ENCODE results near the gene SEMA3D.

SEMA3D gene

GRCh38 chr7:85074016-85074415 is 112.8 kb downstream of the SEMA3D start:
- no peak for DNase-seq

GRCh38 chr7:85070967-85071628 is 115.8 kb downstream of the SEMA3D start:
- DNase-seq = no peak

GRCh38 chr7:85068799-85069198 is 118.1 kb downstream of the SEMA3D start:
- no peak for DNase-seq

GRCh38 chr7:85067371-85067770 is 119.5 kb downstream of the SEMA3D start:
- DNase-seq = no peak

DNA sequence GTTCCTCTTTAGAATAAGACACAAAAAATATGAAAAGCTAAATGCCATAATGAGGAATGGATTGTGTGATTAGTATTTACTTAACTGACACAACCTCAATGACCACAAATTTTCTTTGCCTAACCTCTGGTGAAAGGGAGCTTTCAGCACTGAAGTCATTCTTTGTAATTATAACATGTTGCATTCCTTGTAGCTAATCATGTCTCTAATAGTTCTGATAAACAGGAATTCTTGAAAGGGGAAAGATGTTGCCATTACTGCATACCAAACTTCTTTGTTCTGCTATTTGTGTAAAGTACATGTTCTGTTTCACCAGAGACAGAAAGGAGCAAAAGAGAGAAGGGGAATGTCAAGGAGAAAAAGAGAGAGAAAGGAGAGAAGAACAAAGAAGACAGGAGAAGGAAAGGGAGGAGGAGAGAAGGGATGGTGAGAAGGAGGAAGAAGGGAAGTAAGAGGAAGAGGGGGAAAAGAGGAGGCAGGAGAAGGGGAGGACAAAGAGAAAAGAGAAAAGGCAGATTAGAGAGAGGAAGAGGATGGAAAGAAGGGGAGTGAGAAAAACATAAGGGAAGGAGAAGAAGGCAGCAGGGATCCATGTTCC is 120.9 kb downstream of the SEMA3D start:
- no peak for DNase-seq

DNA sequence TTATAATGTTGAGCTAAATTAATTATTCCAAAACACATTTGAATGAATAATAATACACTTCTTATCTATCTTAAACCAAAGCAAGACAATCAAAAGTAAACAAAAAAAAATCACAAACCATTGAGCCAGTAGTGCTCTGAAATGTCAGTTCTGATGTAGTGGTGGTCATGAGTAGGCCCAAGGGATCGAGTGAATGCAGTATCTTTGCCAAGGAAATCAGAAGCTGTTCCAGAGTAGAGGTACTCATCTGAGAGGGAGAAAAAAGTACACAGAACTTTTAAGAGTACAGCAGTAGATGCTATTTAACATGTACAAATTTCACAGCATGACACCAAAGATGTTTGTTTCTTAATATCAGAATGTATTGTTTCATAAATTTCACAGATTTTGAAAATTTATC is 121.5 kb downstream of the SEMA3D start:
- no peak for DNase-seq

- no peak for DNase-seq
Measured at GRCh38 chr7:85062651-85063050, 124.2 kb downstream of the SEMA3D start.

DNA sequence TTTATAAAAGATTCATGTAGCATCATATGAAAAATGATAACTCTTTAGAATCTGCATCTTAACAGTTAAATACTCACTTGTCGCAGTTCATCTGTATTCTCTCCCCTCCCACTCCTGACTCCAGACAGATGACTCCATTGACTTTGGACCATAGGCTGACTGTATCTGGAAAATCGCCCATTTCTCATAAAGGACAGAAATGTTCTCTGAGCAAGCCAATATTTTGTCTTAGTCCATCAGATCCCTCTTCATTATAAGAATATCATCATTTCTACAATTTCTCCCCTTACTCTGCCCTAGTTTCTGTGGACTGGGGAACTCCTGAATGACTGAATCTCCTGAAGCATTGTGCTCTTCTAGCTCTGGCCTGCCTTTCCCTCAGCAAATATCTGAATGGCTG is 125.4 kb downstream of the SEMA3D start:
- DNase-seq = no peak

GRCh38 chr7:85060696-85061095 is 126.2 kb downstream of the SEMA3D start:
- DNase-seq = no peak

DNA sequence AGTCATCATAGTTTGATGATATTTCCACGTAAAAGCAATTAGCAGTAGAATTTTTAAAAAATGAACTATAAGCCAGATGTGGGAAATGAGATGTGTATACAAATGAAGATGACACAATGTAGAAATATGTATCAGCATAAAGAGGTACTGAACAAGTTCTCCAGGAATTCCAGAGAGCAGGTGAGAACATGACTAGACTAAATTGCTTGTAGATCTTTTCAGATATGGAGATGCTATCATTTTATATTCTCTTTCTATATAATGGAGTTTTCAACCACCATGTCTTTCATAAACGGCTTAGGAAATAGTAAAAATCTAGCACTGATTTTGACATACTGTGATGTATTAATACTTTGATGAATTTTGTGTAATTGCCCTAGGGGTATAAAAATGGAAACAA is 130.9 kb downstream of the SEMA3D start:
- DNase-seq = no peak

DNA sequence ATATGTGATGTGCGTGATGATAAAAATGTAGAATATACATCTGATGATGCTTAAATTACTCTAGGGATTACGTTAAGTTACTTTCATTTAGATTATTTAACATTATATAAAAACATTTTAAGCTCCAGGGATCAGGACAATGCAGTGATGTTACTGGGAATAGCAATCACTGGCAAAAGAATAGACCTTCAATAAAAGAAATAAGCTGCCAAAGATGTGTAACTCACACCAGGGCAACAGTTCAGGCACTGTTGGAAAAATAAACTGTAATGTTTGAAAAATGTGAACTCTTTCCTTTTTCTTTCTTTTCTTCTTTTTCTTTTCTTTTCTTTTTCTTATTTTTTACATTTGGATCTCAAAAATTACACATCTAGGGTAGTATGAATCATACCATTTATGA is 131.7 kb downstream of the SEMA3D start:
- no peak for DNase-seq

DNA sequence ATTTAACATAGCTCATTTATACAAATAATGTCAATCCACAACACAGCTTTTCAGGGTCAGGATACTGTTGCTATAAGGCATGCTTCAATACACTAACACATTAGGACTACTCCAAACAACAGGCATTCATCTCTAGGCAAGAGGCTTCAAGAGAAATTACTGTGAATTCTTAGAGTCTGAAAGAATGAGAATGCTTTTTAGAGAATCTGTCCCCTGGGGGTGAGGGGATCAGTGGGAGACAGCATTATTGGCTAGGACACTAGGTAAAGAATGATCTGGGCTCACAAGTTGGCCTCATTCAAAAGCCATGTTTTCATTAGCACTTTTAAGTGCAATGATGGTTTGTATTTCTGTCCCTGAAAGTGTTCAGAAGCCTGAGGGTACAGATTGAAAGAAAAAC is 132.6 kb downstream of the SEMA3D start:
- no peak for DNase-seq

DNA sequence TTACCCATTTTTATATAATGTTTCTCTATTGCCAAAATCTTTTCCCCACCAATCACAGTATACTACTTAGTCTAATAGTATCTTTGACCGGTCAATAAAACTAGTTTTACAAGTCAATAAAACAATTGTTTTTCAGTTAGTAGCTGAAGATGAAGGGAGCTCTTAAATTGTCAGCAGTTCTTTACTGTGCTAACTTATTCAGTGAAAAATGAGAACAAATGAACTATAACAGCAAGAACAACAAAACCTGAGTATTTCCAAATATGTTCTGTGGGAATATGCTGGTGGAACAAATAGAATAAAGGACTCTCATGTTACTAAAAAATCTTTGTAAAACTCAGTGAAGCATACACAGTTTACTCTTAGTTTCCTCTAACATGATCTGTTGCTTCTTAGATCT is 134.0 kb downstream of the SEMA3D start:
- DNase-seq = no peak

DNA sequence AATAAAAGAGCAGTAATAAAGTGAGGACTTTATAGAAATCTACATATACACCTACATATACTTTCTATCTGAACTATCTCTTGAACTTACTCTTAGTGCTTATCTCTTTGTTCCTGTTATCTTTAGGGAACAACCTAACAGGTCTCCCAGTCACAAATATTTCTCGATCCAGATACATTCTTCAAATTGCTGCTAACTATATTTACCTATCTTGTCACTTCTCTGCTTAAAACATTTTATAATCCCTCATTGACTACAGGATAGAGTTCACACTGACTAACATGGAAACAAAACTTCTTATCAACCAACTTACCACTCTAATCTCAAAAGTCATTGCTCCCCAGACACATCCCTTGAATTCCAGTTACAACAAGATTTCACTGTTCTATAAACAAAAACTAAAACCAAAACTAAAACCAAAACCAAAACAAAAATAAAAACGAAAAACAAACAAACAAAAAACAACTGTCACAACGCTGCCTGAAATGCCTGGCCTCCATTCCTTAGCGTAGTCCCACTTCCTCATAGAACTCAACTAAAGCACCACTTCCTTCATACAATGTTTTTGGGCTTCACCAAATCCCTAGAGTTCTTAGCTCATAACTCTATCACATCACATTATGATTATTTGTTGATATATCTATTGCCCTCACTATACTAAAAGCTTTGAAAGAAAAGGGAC is 134.7 kb downstream of the SEMA3D start:
- no peak for DNase-seq

- DNase-seq = no peak
Measured at GRCh38 chr7:85046534-85046933, 140.3 kb downstream of the SEMA3D start.

DNA sequence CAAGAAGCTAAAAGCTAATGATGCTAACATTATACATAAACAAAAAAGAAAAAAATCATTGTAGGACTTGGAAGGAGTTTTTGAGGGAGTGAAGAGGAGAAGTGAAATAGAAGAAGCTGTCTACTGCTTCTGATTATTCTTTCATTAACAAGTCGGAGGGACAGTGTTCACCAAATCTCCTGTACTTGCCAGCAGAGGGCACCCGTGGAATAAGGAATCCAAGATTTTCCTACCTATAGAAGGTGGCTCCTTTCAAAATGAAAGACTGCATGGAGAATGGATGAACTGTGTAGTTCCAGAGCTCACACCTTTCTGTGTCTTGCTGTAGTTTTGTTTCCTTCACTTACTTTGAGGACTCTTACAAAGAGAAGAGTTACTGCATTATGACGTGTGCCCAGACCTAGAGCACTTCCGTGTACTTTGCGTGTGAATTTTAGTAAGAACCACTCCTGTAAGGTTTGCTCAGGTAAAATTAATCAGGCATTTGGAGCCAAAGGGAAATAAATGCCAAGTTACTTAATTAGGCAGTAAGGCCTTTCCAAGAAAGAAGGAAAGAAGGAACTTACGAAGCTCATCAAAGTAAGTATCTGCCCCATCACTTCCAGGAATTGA is 145.1 kb downstream of the SEMA3D start:
- peak; percentile 29 for DNase-seq

GRCh38 chr7:85039196-85039923 is 147.5 kb downstream of the SEMA3D start:
- DNase-seq = no peak

DNA sequence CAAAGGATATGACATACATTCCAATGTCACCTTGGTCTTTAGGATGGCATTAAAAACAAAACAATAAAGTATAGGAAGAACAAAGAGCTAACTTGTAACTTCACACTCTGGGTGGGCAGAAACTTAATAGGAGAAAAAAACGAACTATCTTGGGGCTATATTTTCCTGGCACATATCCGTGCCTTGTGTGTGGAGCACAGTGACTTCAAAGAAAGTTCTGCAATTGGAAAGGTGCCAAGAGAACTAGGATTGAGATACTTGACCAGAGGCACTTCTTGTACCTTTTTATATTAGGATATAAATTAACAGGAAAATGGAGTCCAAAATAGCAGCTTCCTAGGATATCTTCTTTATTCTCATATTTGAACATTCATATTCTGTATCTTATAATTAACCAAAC is 148.4 kb downstream of the SEMA3D start:
- no peak for DNase-seq

- DNase-seq = no peak
Measured at GRCh38 chr7:85033263-85033662, 153.6 kb downstream of the SEMA3D start.

DNA sequence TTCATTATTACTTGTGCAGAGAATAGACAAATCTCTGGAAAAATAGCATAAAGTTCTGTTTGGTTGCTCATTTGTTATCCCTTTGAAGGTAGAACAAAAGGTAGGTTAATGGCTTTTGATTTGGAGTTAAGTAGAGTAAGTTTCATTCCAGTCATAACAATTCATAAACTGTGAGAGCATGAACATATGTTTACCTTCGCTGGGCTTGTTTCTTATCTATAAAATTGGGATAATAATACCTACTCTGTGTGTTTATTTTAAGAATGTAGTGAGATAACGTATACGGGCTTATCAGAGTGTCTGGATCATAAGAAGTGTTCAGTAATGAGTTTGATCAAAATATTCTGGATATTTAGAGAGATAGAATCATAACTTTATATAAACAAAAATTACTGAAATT is 155.4 kb downstream of the SEMA3D start:
- DNase-seq = no peak

DNA sequence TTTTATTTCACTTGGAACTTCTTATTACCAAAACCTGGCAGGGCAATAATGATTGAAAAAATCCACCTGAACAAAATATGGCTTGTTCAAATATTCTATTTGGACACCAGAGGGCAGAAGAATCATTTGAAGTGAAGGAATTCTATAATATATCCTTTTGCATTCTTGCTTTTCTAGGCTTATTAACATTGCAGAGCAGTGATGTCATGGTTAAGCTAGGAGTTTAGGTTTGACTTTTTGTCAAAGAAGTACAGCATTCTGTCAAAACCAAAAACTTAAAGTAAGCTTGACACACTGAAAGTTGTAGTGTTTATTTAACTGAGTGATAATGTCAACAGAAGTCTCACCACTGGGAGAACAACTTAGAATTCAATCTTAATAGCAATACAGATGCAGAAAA is 156.0 kb downstream of the SEMA3D start:
- DNase-seq = no peak

DNA sequence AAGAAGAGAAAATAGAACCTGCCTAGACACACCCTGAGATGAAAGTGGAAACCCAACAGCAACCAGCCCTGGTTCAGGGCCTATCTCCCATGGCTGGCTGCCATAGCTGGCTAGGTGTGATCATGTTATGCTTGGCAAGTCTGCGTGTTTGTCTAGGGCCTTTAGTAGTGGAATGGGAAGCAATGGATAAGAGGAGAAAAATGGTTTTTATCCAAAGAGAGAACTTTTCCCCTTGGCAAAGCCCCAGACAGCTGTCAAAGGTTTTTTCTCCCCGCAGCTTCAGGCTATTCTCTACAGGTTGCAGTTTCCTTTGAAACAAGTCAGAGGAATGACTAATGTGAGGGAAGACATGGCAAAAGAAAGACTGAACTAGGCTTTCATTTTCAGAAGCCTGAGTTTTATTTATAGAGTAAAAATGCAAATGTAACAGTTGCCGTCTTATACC is 161.5 kb downstream of the SEMA3D start:
- no peak for DNase-seq

DNA sequence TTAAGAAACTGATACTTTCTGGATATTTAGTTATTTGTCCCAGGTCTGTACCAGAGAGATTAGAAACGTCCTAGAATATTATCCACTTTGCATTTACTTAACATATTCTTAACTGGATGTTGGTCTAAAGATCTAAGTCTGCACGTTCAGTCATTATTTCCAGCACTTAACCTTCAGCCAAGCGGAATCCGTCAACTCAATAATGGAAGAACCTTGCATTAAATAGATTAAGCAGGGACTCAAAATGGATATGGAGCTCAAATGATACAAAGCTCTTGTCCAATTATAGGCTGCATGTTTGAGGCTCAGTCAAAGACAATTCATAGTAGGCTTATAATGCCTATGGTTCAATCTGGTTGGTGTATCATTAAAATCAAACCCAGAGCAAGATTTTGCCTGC is 162.9 kb downstream of the SEMA3D start:
- DNase-seq = no peak
